HL-60 (cell line): ENCODE data around the gene CLN5.

Experiments used
- CTCF ChIP-seq: IDR thresholded peaks from one replicate; pipeline ENCODE4 v1.5.1; 2011; ENCODE audit warnings: low read length, control low read depth, inconsistent platforms; ENCODE audit not compliant: insufficient read depth
- GABPA ChIP-seq: IDR thresholded peaks from 2 replicates; pipeline ENCODE4 v1.6.1; 2012; ENCODE audit warnings: low read depth
- POLR2AphosphoS5 ChIP-seq: IDR thresholded peaks from 2 replicates; pipeline ENCODE4 v1.6.1; 2012; ENCODE audit warnings: low read depth

DNA sequence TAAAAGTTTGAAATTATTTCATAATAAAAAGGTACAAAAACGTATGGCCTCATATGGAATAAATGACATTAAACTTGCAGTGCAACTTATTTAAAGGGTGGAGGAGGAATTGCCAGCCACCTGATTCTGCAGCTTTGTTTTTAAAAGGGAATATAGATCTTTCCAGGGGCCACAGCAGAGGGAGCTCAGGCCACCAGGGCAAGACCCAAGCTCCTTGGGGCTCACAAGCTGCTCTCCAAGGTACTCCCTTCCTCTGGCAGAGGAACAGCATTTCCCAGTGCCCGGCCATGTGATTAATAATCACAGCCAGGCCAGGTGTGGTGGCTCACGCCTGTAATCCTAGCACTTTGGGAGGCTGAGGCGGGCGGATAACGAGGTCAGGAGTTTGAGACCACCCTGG lies 37.3 kb upstream of the CLN5 start:
- TF ChIP-seq CTCF (no peak), POLR2AphosphoS5 (no peak), GABPA (no peak)
